HL-60 (cell line): ENCODE measurements around the gene SUPT20HL1.

Source experiments
- DNase-seq, 2 experiments: peaks; one replicate each; pipeline ENCODE4 v3.0.0-alpha.2; 2010 to 2020; ENCODE audit warnings: low read depth in 1 of 2, low spot score in 1 of 2
- H3K27ac ChIP-seq: fragments of 250-450 bp; sonication (Bioruptor Pico); replicated peaks from 2 replicates; pipeline ENCODE4 v1.5.1; 2020; ENCODE audit warnings: mild to moderate bottlenecking, moderate library complexity
- H3K27me3 ChIP-seq: fragments of 250-450 bp; sonication (Bioruptor Pico); 2 replicates; pipeline ENCODE4 v1.5.1; 2021; ENCODE audit warnings: mild to moderate bottlenecking, moderate library complexity; ENCODE audit not compliant: insufficient read depth, poor library complexity, severe bottlenecking
- H3K4me3 ChIP-seq: replicated peaks from 2 replicates; pipeline ENCODE4 v1.5.1; 2011; ENCODE audit warnings: mild to moderate bottlenecking, control low read depth, low read length; ENCODE audit not compliant: insufficient read depth
- CTCF ChIP-seq: IDR thresholded peaks from one replicate; pipeline ENCODE4 v1.5.1; 2011; ENCODE audit warnings: low read length, control low read depth, inconsistent platforms; ENCODE audit not compliant: insufficient read depth
- GABPA ChIP-seq: IDR thresholded peaks from 2 replicates; pipeline ENCODE4 v1.6.1; 2012; ENCODE audit warnings: low read depth
- POLR2AphosphoS5 ChIP-seq: IDR thresholded peaks from 2 replicates; pipeline ENCODE4 v1.6.1; 2012; ENCODE audit warnings: low read depth
- REST ChIP-seq: IDR thresholded peaks from 2 replicates; pipeline ENCODE4 v1.6.1; 2012; ENCODE audit warnings: low read depth; ENCODE audit not compliant: insufficient replicate concordance
- SPI1 ChIP-seq: IDR thresholded peaks from 2 replicates; pipeline ENCODE4 v1.6.1; 2012; ENCODE audit warnings: low read depth, mild to moderate bottlenecking, borderline replicate concordance

Gene SUPT20HL1

DNA sequence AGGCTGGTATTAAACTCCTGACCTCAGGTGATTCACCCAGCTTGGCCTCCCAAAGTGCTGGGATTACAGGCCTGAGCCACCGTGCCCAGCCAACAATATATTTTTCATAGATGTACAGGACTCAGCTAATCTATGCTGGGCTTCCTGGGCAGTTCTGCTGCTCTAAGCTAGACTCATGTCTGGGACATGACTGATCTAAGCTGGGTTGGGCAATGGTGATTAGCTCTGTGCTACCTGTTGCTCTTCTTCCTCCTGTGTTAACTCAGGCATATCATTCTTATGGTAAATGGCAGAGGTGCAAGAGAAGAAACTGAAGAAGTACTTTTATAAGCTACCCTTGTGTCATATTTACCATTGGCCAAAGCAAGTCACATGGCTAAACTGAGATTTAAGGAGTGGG is 35.2 kb upstream of the SUPT20HL1 start:
- peaks cover 5% of the 10 kb centered on the region for H3K27me3 ChIP-seq
- no peak for TF ChIP-seq GABPA
- TF ChIP-seq POLR2AphosphoS5: no peak
- TF ChIP-seq CTCF: no peak
- TF ChIP-seq SPI1: no peak
- TF ChIP-seq REST: no peak
- H3K27ac ChIP-seq: no peak overlapping the region
- no peak overlapping the region for H3K4me3 ChIP-seq
- DNase-seq: no peak

- DNase-seq: no peak
- Histone ChIP-seq H3K27ac (no peak overlapping the region), H3K4me3 (no peak overlapping the region), H3K27me3 (peaks cover 7% of the 10 kb centered on the region)
- TF ChIP-seq GABPA: no peak
- TF ChIP-seq CTCF: no peak
- no peak for TF ChIP-seq SPI1
- TF ChIP-seq REST: no peak
- no peak for TF ChIP-seq POLR2AphosphoS5
These were observed 27.6 kb upstream of the SUPT20HL1 start for GRCh38 chrX:24332878-24333277.

DNA sequence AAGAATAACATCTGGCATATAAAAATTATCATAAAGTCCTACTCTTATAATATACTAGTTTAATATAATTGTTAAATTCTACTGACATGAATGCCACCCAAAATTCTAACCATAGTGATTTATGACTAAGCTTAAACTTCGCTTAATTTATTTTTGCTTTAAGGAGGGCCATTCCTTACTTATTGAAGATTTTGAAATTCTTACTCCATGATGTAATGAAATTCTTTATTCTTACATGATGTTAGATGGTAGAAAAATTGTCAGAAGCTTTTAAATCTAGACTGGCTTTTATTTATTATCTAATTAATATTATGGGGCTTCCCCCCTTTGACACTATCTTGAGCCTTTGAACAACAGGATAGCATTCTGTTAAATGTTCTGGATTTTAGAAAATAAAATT is 27.1 kb upstream of the SUPT20HL1 start:
- DNase-seq: no peak
- H3K27ac ChIP-seq: no peak overlapping the region
- H3K27me3 ChIP-seq: peaks cover 7% of the 10 kb centered on the region
- TF ChIP-seq REST: no peak
- no peak for TF ChIP-seq POLR2AphosphoS5
- TF ChIP-seq GABPA: no peak
- no peak for TF ChIP-seq CTCF
- no peak overlapping the region for H3K4me3 ChIP-seq
